Gastrocnemius medialis (tissue), 4 donors: ENCODE measurements around the gene IL17RA. TPM values are rescaled to one million over a fixed set of nuclear protein-coding genes. Genes with fewer than 3 reads are reported as not detected.

Experiments used
- ATAC-seq, 2 donors: fragments of 150-250 bp; one replicate each; pipeline ENCODE4 v1.9.1; 2016
- DNase-seq, 2 donors: peaks; one replicate each; pipeline ENCODE4 v3.0.0-alpha.2; 2019
- H3K27ac ChIP-seq, 4 donors: fragments of 200-600 bp; sonication (generic); 1 replicate in 1 of 4; 2 replicates in 3 of 4; pipeline ENCODE4 v1.5.1; 2016 to 2018; ENCODE audit warnings: mild to moderate bottlenecking in 2 of 4, moderate library complexity in 1 of 4
- H3K27me3 ChIP-seq, 3 donors: fragments of 200-600 bp; sonication (generic) in 2 of 3; 1 replicate in 1 of 3; 2 replicates in 2 of 3; pipeline versions ENCODE4 v1.5.1 to v1.6.0; 2016 to 2019; ENCODE audit warnings: mild to moderate bottlenecking in 1 of 3, moderate library complexity in 1 of 3
- H3K36me3 ChIP-seq, 2 donors: fragments of 200-600 bp; sonication (generic) in 1 of 2; one replicate each; pipeline ENCODE4 v1.5.1; 2017 to 2018
- H3K4me1 ChIP-seq, 2 donors: fragments of 200-600 bp; sonication (generic) in 1 of 2; one replicate each; pipeline ENCODE4 v1.5.1; 2016 to 2017; ENCODE audit warnings: mild to moderate bottlenecking in 2 of 2
- H3K4me3 ChIP-seq, 4 donors: fragments of 200-600 bp; sonication (generic) in 3 of 4; 1 replicate in 1 of 4; 2 replicates in 3 of 4; pipeline ENCODE4 v1.5.1; 2016 to 2019; ENCODE audit warnings: mild to moderate bottlenecking in 2 of 4
- H3K9me3 ChIP-seq, 3 donors: fragments of 200-600 bp; sonication (generic) in 2 of 3; 1 replicate in 1 of 3; 2 replicates in 2 of 3; pipeline ENCODE4 v1.5.1; 2016 to 2019
- CTCF ChIP-seq, 5 experiments: fragments of 450-650 bp in 3 of 5; fragments of 200-600 bp in 2 of 5; sonication (generic) in 2 of 5; IDR thresholded peaks in 4 of 5; conservative IDR thresholded peaks in 1 of 5; 1 replicate in 4 of 5; 2 replicates in 1 of 5; pipeline ENCODE4 v1.5.1; 2016 to 2019; ENCODE audit warnings: antibody characterized with exemption in 5 of 5, mild to moderate bottlenecking in 3 of 5, moderate library complexity in 3 of 5
- POLR2A ChIP-seq, 2 donors: fragments of 450-650 bp; IDR thresholded peaks; one replicate each; pipeline ENCODE4 v1.6.1; 2017; ENCODE audit warnings: antibody characterized with exemption in 2 of 2, mild to moderate bottlenecking in 2 of 2, moderate library complexity in 2 of 2
- in situ Hi-C, 4 donors: fragments of 200-750 bp; cut with MboI; loops; one replicate each; pipeline versions ENCODE4 v1.15.0 to v1.8.0; 2017; ENCODE audit warnings: low sequenced_read_pairs in 4 of 4
- intact Hi-C: fragments of 100-400 bp; cut with DNase I; formaldehyde crosslinking; loops from one replicate; pipeline ENCODE4 v1.15.1; 2023; ENCODE audit warnings: low total_unique reads
- total RNA-seq, 4 donors: library from RNA; depleted of rRNA; stranded (reverse); fragments of >200 nt; gene quantifications; one replicate each; pipeline versions ENCODE4 v1.1.0 to v1.2.3, GENCODE V29; 2016

The IL17RA gene
- total RNA-seq, 4 donors from 2014 or later = 1.4 to 3.9 (median 3.6) TPM

- TF ChIP-seq CTCF (IDR thresholded peaks at IDR 0.05 in 4 of 5, conservative IDR thresholded peaks at IDR 0.05 in 1 of 5) (no peak), POLR2A (IDR thresholded peaks at IDR 0.05) (no peak)
- DNase-seq = no peak
- no peaks in the 10 kb centered on the region for H3K9me3 ChIP-seq
- intact Hi-C loops (no loop called here), in situ Hi-C loops (no loop called here)
- ATAC-seq = no peak
- no peak overlapping the region for H3K27ac ChIP-seq
- H3K36me3 ChIP-seq = no peaks in the 10 kb centered on the region
- peaks cover 11 to 12% of the 10 kb centered on the region in 2 donors for H3K4me1 ChIP-seq
- no peaks in the 10 kb centered on the region for H3K27me3 ChIP-seq
- no peak overlapping the region for H3K4me3 ChIP-seq
Observed at GRCh38 chr22:17116572-17117330, 32.0 kb downstream of the IL17RA start.

- no peak overlapping the region for H3K4me3 ChIP-seq
- H3K36me3 ChIP-seq = no peaks in the 10 kb centered on the region
- H3K9me3 ChIP-seq = no peaks in the 10 kb centered on the region
- ATAC-seq (no peak), DNase-seq (no peak)
- no peaks in the 10 kb centered on the region for H3K27me3 ChIP-seq
- no peak overlapping the region for H3K27ac ChIP-seq
- TF ChIP-seq POLR2A (IDR thresholded peaks at IDR 0.05) (no peak), CTCF (IDR thresholded peaks at IDR 0.05 in 4 of 5, conservative IDR thresholded peaks at IDR 0.05 in 1 of 5) (no peak)
- peaks cover 12% of the 10 kb centered on the region in 2 donors for H3K4me1 ChIP-seq
- in situ Hi-C loops (no loop called here), intact Hi-C loops (no loop called here)
Observed at GRCh38 chr22:17117400-17117799, 32.6 kb downstream of the IL17RA start.

DNA sequence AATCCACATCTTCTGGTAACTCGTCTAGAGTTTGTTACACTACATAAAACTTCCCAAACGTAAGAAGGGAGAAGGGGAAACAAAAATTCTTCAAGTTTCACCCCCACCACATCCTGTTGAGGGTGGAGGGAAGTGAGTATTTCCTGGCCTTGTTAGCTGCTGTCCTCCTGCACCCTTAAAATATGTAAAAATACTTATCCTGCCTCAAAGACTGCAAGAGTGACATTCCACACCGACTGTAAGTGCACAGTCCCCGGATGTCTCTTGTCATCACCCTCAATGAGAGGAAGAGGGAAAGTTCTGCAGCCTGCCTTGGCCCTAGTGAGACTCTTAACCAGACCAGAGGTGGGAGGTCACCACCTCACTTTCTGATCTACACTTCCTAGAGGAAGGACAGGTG is 33.1 kb downstream of the IL17RA start:
- intact Hi-C loops = no loop called here
- Histone ChIP-seq H3K4me1 (peaks cover 12% of the 10 kb centered on the region in 2 donors), H3K36me3 (no peaks in the 10 kb centered on the region), H3K9me3 (no peaks in the 10 kb centered on the region), H3K4me3 (no peak overlapping the region), H3K27me3 (no peaks in the 10 kb centered on the region), H3K27ac (no peak overlapping the region)
- no peak for ATAC-seq
- in situ Hi-C loops = no loop called here
- no peak for TF ChIP-seq POLR2A (IDR thresholded peaks at IDR 0.05)
- no peak for TF ChIP-seq CTCF (IDR thresholded peaks at IDR 0.05 in 4 of 5, conservative IDR thresholded peaks at IDR 0.05 in 1 of 5)
- no peak for DNase-seq

- in situ Hi-C loops = no loop called here
- ATAC-seq (no peak), DNase-seq (no peak)
- H3K27ac ChIP-seq = no peak overlapping the region
- H3K9me3 ChIP-seq = no peaks in the 10 kb centered on the region
- peaks cover 12% of the 10 kb centered on the region in 2 donors for H3K4me1 ChIP-seq
- H3K36me3 ChIP-seq = no peaks in the 10 kb centered on the region
- no peak for TF ChIP-seq POLR2A (IDR thresholded peaks at IDR 0.05)
- TF ChIP-seq CTCF (IDR thresholded peaks at IDR 0.05 in 4 of 5, conservative IDR thresholded peaks at IDR 0.05 in 1 of 5) = no peak
- intact Hi-C loops = no loop called here
- H3K4me3 ChIP-seq = no peak overlapping the region
- no peaks in the 10 kb centered on the region for H3K27me3 ChIP-seq
Observed at GRCh38 chr22:17118342-17118741, 33.5 kb downstream of the IL17RA start.
